ES-I3 (cell line): ENCODE measurements around the gene PRKAG2.
"Not testable (repeated sequence)": the region's sequence is repeated elsewhere in the genome, so short reads cannot be mapped to it uniquely, and the experiment has no call there.

Experiments used
- H3K36me3 ChIP-seq: 2 replicates; pipeline ENCODE4 v1.6.1; 2013; ENCODE audit warnings: mild to moderate bottlenecking, low read length, control low read depth, moderate library complexity; ENCODE audit not compliant: insufficient read depth
- H3K4me1 ChIP-seq: 2 replicates; pipeline ENCODE4 v1.6.1; 2013; ENCODE audit warnings: mild to moderate bottlenecking, control low read depth, low read length; ENCODE audit not compliant: insufficient read depth
- H3K9ac ChIP-seq: 2 replicates; pipeline ENCODE4 v1.6.1; 2013; ENCODE audit warnings: low read depth, mild to moderate bottlenecking, low read length, moderate library complexity
- H3K9me3 ChIP-seq: 2 replicates; pipeline ENCODE4 v1.6.1; 2013; ENCODE audit warnings: mild to moderate bottlenecking, low read length, moderate library complexity; ENCODE audit not compliant: control insufficient read depth, insufficient read depth

PRKAG2 gene

DNA sequence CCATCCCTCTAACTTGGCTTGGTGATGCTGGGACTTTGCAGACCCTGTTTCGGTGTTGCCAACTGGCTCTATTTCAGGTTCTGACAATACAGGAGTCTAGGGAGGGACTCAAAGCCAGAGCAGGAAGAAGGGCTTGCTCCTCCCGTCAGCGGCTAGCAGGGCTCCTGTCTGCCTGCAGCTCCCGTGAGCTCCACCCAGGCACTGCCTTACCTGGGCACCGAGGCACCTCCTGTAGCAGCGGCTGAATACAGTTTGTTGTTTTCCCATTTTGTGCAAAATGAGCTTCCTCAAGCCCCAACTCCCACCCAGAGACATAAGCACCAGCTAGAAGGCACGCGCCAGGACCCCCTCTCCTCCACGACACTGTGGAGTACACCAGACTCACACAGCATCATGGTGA, 287.9 kb downstream of the PRKAG2 start:
- H3K4me1 ChIP-seq = no peaks in the 10 kb centered on the region
- no peaks in the 10 kb centered on the region for H3K9me3 ChIP-seq
- H3K36me3 ChIP-seq = peaks cover 2% of the 10 kb centered on the region
- H3K9ac ChIP-seq = no peak overlapping the region

DNA sequence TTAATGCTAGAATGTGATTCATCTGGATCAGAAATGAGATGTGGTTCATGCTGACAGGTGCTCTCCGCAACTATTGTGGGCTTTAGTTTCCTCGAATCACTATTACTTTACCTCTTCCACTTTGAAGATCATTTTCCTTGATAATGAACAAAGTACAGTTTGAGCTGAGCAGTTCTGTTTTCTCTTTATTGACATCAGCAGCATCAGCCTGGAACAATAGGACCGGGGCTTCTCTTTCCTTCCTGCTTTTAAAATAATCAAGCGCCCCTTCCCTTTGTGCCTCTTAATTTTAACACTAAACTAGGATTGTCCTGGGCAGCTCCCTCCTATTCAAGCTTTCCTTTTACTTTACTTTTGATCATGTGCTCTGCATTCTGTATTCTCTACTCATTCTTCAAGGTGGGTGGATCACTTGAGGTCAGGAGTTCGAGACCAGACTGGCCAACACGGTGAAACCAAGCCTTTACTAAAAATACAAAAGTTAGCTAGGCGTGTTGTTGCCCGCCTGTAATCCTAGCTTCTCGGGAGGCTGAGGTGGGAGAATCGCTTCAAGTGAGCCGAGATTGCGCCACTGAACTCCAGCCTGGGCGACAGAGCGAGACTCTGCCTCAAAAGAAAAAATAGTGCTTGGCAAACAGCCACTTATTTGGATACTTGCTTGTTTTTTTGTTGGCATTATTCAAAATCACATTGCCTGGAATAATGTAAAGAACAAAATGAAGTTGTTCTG, 290.2 kb downstream of the PRKAG2 start:
- H3K9me3 ChIP-seq = no peaks in the 10 kb centered on the region
- H3K9ac ChIP-seq = no peak overlapping the region
- no peaks in the 10 kb centered on the region; the same call in 1 of the 2 replicates for H3K36me3 ChIP-seq

DNA sequence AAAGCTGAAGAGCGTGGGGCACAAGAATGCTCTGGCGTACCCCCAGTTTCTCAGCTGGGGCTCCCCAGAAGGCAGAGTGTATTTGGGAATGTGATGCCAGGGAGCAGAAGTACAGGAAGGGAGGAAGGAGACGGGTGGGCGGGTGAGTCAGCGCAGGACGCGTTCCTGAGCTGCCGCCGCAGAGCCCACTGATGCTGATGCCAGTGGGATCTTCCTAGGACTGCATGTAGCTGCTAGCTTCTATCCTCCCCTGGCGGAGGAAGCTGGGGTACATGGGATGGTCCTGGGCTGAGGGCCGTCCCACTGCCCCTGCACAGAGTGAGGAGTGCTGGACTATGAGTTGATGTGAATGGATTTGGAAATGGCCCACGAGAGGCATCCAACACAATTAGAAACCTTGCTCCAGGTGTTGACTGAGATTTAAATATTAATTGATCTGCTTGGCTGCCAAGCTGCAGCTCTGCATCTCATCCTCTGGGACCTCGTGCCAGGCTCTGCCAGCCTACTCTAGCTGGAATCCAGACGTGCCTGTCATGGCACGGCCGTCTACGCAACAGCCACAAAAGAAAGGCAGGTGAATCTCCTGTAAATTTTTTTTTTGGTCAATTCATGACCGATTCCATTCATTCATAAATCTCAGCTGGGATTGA, 291.0 kb downstream of the PRKAG2 start:
- H3K9me3 ChIP-seq = no peaks in the 10 kb centered on the region
- no peaks in the 10 kb centered on the region for H3K4me1 ChIP-seq
- H3K9ac ChIP-seq = no peak overlapping the region
- no peaks in the 10 kb centered on the region; the same call in 1 of the 2 replicates for H3K36me3 ChIP-seq

More for the DNA sequence above, 290.2 kb downstream of the PRKAG2 start:
- no peaks in the 10 kb centered on the region for H3K4me1 ChIP-seq

DNA sequence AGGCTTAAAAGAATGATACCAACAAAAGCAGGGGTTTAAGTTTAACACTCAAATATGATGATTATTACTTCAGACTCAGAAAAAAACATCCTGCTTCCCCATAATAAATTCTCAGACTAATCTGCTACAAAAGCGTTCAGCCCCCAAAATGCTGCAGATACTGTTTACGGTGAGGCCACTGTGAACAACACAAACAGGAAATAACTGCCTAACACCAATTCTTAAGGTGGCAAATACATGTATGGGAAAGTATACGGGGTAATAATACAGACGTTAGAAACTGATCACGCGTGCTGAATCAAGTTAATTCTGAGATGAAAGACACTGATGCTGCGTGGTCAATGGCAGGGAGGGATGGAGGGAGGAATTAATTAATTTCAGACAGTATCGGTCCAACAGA, 295.2 kb downstream of the PRKAG2 start:
- H3K36me3 ChIP-seq = no peaks in the 10 kb centered on the region
- H3K4me1 ChIP-seq = no peaks in the 10 kb centered on the region
- H3K9me3 ChIP-seq = peaks cover 6% of the 10 kb centered on the region; the same call in 1 of the 2 replicates
- no peak overlapping the region for H3K9ac ChIP-seq

DNA sequence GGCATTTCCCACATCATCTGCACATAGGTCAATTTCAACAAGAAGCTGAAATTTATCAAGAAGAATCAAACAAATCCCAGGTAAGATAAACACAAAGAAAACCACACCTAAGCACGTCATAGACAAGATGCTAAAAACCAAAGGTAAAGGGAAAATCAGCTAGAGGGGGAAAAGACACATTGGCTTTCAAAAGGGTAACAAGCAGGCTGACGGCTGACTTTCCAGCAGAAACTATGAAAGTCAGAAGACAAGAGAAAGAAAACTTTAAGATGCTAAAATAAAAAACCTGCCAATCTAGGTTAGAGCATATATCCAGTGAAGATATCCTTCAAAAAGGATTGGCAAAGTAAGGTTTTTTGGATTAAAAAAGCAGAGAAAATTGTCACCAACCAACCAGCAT, 297.3 kb downstream of the PRKAG2 start:
- no peaks in the 10 kb centered on the region for H3K36me3 ChIP-seq
- no peaks in the 10 kb centered on the region for H3K4me1 ChIP-seq
- H3K9ac ChIP-seq = no peak overlapping the region
- H3K9me3 ChIP-seq = peaks cover 6% of the 10 kb centered on the region; the same call in 1 of the 2 replicates

DNA sequence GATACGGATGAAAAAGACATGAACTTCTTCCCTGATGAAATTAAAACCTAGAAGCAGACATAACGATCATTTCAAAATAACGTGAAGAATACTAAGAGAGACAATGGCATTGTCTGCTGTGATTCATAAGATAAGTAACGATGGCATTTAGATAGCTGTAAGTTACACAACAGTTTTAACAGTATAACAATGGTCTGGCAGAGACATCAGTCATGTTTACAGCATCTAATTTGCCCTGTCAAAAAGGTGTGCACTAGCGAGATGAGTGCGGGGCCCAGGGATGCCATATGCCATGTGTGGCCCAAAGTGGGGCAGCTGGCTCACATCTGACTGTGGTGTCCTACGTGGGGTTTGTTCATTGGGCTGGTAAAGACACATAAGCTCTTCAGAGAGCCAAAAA, 301.5 kb downstream of the PRKAG2 start:
- H3K9ac ChIP-seq = no peak overlapping the region
- peaks cover 6% of the 10 kb centered on the region; the same call in 1 of the 2 replicates for H3K9me3 ChIP-seq
- H3K4me1 ChIP-seq = no peaks in the 10 kb centered on the region
- H3K36me3 ChIP-seq = no peaks in the 10 kb centered on the region; the same call in 1 of the 2 replicates

DNA sequence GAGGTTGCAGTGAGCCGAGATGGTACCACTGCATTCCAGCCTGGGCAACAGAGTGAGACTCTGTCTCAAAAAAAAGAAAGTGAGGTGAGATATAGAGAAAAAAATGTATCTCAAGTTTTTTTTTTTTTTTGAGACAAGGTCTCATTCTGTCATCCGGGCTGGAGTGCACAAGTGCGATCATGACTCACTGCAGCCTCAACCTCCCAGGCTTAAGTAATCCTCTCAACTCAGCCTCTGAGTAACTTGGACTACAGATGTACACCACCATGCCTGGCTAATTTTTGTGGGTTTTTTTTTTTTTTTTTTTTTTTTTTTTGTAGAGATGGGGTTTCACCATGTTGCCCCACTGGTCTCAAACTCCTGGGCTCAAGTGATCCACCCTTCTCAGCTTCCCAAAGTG, 303.9 kb downstream of the PRKAG2 start:
- H3K4me1 ChIP-seq, H3K36me3 ChIP-seq, H3K9ac ChIP-seq, H3K9me3 ChIP-seq: not testable (repeated sequence)

DNA sequence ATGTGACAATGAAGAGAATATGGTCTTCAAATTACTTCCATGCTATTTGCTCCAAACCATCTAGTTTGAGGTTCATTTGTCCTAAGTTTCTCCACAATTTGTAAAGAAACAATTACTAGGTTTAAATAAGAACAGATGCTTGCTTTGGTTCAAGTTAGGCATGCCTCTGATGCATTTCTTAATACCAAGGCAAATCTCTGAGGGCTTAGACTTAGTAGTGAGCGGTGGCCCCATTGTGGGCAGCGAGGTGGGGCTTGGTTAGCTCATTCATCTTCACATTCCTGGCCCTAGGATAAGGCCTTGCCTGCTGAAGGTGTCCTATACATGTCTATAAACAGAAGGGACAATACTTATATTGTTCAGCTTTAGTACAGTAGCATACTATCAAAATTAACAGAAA, 304.8 kb downstream of the PRKAG2 start:
- H3K9ac ChIP-seq = no peak overlapping the region

DNA sequence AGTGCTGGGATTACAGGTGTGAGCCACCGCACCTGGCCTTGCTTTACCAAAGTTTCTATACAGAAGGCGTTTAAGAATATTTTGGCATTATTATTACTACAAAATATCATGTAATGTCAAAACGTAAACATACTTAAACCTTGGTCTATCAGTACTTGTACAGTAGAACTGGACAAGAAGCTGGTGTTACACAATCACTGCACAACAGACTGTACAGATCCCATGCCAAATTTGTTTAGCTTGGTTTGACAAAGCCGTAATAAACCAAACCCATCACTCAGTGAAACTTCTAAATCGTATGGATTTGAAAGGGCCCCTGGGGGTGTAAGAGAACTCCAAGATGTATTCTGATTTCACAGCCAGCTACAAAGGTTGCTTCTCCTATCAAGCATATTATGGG, 305.4 kb downstream of the PRKAG2 start:
- Histone ChIP-seq H3K4me1 (no peaks in the 10 kb centered on the region), H3K9ac (no peak overlapping the region), H3K36me3 (no peaks in the 10 kb centered on the region; the same call in none of the 2 replicates), H3K9me3 (no peaks in the 10 kb centered on the region)

More for the DNA sequence above, 304.8 kb downstream of the PRKAG2 start:
- Histone ChIP-seq H3K36me3 (no peaks in the 10 kb centered on the region; the same call in none of the 2 replicates), H3K9me3 (no peaks in the 10 kb centered on the region), H3K4me1 (no peaks in the 10 kb centered on the region)

DNA sequence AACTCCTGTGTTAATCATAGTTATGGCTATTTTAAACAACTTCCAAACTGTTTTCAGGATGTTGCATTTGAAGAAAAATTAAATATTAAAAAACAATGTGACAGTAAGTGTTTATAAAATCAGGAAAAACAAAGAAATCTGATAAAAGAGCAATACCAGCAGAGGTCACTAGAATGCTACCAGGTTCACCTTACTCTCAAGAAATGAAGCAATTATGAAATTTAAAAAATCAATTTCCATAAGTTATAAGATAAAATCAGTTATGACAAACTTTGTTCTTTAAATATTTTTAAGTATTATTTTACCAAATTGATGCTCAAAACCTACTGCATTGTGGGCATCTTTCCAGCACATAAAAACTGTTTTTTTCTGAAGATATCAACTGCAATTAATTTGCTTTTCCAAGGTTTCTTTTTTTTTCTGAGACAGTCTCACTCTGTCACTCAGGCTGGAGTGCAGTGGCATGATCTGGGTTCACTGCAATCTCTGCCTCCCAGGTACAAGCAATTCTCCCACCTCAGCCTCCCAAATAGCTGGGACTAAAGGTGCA, 306.5 kb downstream of the PRKAG2 start:
- no peaks in the 10 kb centered on the region for H3K9me3 ChIP-seq
- H3K4me1 ChIP-seq = no peaks in the 10 kb centered on the region
- H3K36me3 ChIP-seq = no peaks in the 10 kb centered on the region; the same call in none of the 2 replicates
- no peak overlapping the region for H3K9ac ChIP-seq

DNA sequence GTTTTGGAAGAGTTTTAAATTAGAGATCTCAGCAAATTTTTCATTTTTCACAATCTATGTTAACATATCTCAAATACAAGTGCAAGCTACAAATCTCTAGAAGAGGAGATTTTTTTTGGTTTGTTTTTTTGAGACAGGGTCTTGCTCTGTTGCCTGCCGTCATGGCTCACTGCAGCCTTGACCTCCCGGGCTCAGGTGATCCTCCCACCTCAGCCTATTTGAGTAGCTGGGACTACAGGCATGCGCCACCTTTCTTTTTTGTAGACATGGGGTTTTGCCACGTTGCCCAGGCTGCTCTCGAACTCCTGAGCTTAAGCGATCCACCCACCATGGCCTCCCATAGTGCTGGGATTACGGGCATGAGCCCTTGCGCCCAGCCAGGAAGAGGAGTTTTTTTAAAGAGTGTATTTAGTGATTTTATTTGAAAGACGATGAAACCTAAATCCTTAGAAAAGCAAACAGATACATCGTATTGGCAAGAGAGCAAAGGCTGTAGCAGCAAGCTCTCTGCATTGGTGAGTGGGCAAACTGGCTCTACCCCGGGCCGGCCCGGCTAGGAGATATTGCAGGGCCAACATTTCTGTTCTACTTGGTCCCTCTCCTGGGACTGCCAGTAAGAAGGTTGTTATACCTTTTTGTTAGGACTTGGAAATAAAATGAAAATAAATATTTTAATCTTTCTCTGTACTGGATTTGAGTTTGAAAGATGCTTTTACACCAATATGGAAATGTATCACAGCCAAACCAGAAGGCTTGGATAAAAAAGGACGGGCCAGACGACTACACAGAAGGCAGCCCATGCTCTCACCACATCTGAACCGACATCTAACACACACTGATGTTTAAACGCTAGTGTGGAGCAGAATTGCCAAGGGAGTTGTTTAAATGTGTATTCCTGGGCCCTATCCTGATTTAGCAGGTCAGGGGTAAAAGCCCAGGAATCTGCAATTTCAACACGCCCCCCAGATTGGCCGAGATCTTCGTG, 307.7 kb downstream of the PRKAG2 start:
- no peaks in the 10 kb centered on the region for H3K9me3 ChIP-seq
- no peaks in the 10 kb centered on the region; the same call in none of the 2 replicates for H3K36me3 ChIP-seq
- no peak overlapping the region for H3K9ac ChIP-seq
- H3K4me1 ChIP-seq = no peaks in the 10 kb centered on the region

DNA sequence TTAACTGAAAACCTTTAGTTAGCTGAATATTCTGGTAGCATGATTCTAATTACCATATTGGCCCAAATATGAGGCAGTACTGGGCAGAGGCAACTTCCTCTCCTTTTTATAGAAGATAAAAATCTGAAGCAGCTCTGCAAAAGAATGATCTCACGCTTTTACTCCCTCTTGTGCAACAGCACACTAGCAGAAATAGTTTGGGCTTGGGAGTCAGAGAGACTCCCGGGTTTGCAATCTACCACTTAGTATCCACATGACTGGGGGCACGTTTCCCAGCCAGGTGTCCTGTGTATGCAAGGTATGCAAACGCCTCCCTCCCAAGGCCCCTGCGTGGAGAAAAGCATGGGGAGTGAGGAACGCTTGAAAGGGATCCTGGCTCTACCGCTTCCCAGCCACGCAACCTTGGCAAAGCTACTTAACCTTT, 310.0 kb downstream of the PRKAG2 start:
- Histone ChIP-seq H3K4me1 (no peaks in the 10 kb centered on the region), H3K36me3 (peaks cover 4% of the 10 kb centered on the region), H3K9ac (no peak overlapping the region), H3K9me3 (no peaks in the 10 kb centered on the region)

DNA sequence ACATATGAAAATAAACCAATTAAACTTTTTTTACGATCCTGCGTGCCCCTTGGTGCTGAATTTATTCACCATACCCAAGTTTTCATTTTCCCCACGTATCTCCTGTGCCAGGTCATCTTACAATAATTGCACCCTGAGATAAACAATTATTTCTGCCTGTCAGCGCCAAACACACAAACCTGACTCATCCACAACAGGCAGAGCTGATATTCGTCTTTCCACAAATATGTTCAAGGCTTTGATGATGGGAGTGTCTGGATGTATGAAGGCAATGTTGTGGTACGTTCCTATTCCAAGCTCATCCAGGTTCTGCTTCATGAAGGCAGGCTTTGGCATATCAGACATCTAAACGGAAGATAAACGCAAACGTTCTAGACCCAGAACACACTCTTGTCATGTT, 311.4 kb downstream of the PRKAG2 start:
- Histone ChIP-seq H3K4me1 (no peaks in the 10 kb centered on the region), H3K9me3 (no peaks in the 10 kb centered on the region), H3K9ac (no peak overlapping the region), H3K36me3 (peaks cover 4% of the 10 kb centered on the region)

DNA sequence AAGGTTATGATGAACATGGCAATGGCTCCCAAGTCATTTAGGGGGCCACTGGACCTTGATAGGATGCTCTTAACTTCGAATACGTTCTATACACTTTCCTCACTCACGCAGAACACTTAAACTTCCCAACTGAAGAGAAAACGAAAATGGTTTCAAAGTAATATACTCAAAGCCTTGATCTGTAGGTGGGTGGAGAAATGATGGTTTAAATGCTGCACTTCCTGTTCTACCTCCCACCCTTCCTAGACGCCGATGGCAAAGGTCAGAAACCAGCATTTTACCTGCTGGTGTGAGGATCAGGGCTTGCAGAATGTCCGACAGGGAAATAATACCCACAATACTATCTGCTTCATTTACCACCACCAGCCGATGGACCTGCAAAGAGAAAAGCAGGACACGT, 316.7 kb downstream of the PRKAG2 start:
- Histone ChIP-seq H3K36me3 (peaks cover 4% of the 10 kb centered on the region; the same call in 1 of the 2 replicates), H3K9ac (no peak overlapping the region), H3K4me1 (no peaks in the 10 kb centered on the region), H3K9me3 (no peaks in the 10 kb centered on the region)
